Stimulated activated CD4-positive, alpha-beta T cell treated with anti-CD3 and anti-CD28 coated beads, TNF-alpha, amount 100 ng/mL, for 48 hours (primary cell): Measurements from ENCODE around the gene PBOV1.

ENCODE experiments used
- DNase-seq, 3 donors: peaks; one replicate each; pipeline ENCODE4 v3.0.0-alpha.2; 2020; ENCODE audit warnings: low read depth in 3 of 3

The PBOV1 gene

GRCh38 chr6:138204792-138205384, 13.4 kb downstream of the PBOV1 start:
- DNase-seq, result no peak

GRCh38 chr6:138204303-138204702, 14.0 kb downstream of the PBOV1 start:
- no peak for DNase-seq

GRCh38 chr6:138203315-138203714, 15.0 kb downstream of the PBOV1 start:
- DNase-seq, result no peak

GRCh38 chr6:138201836-138202235, 16.5 kb downstream of the PBOV1 start:
- DNase-seq, result no peak

GRCh38 chr6:138198430-138199091, 19.7 kb downstream of the PBOV1 start:
- DNase-seq, result no peak

GRCh38 chr6:138197570-138197969, 20.7 kb downstream of the PBOV1 start:
- DNase-seq, result no peak

GRCh38 chr6:138196122-138196738, 22.1 kb downstream of the PBOV1 start:
- DNase-seq, result no peak

GRCh38 chr6:138194287-138194686, 24.0 kb downstream of the PBOV1 start:
- DNase-seq, result no peak

- DNase-seq, result no peak
These were observed 29.9 kb downstream of the PBOV1 start for GRCh38 chr6:138188278-138188941.

- DNase-seq, result no peak
These were observed 31.1 kb downstream of the PBOV1 start for GRCh38 chr6:138187156-138187555.

- no peak for DNase-seq
These were observed 34.1 kb downstream of the PBOV1 start for GRCh38 chr6:138184230-138184629.

- DNase-seq, result no peak
These were observed 34.5 kb downstream of the PBOV1 start for GRCh38 chr6:138183790-138184134.

GRCh38 chr6:138182939-138183789, 35.1 kb downstream of the PBOV1 start:
- DNase-seq, result no peak

- no peak for DNase-seq
These were observed 41.5 kb downstream of the PBOV1 start for GRCh38 chr6:138176652-138177232.

GRCh38 chr6:138175596-138175995, 42.7 kb downstream of the PBOV1 start:
- no peak for DNase-seq
